Frontal cortex (tissue), 4 donors: ENCODE results near the gene LRRN4. TPM values are rescaled to one million over a fixed set of nuclear protein-coding genes. Genes with fewer than 3 reads are reported as not detected.
"Not testable (repeated sequence)": the region's sequence is repeated elsewhere in the genome, so short reads cannot be mapped to it uniquely, and the experiment has no call there.

Experiments used
- DNase-seq, 2 donors: peaks; one replicate each; pipeline ENCODE4 v3.0.0; 2012; ENCODE audit warnings: low spot score in 2 of 2
- FAIRE-seq: peaks from 2 replicates; lab custom pipeline; 2012; peaks lifted over from hg19 to GRCh38; lab: Jason Lieb, UNC
- total RNA-seq: library from RNA; depleted of rRNA; stranded (reverse); fragments of >200 nt; gene quantifications from one replicate; pipeline ENCODE4 v1.2.3, GENCODE V29; 2014
- donor health status: control.
- donor health status: control.
- donor health status: control.

Gene LRRN4
- total RNA-seq, 1 donor from 2014 or later = 0.41 TPM

DNA sequence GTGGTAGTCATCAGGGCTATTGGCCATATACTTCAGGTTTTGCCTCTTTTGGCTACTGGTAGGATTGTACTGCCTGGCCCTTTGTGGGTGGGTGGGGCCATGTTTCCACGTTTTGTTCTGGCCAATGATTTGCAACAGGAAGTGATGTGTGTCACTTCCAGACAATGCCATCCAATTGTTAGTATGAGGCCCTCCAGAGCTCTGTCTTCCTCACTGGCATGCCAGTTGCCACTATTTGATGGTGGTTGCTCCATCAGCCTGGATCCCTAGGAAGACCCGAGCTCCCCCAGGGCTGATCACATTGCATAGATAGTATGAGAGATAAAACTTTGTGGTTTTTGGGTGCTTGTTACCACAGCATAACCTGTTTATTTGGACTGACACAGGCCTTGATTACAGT lies 7.7 kb upstream of the LRRN4 start:
- FAIRE-seq (no peak), DNase-seq (no peak)

DNA sequence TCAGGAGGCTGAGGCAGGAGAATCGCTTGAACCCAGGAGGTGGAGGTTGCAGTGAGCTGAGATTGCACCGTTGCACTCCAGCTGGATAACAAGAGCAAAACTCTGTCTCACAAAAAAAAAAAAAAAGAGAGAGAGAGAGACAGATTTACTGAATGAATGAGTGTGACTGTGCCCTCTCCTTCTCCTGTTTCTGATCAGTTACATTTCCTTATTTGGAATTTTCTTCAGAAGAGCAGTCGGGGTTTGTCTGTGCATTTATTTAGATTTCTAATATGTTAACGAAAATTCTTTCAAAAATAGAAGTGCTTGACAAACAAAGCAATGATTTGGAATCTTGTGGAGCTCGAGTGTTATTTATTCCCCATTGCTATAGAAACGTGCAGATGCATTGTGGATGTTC lies 6.4 kb upstream of the LRRN4 start:
- FAIRE-seq (no peak), DNase-seq (no peak)

DNA sequence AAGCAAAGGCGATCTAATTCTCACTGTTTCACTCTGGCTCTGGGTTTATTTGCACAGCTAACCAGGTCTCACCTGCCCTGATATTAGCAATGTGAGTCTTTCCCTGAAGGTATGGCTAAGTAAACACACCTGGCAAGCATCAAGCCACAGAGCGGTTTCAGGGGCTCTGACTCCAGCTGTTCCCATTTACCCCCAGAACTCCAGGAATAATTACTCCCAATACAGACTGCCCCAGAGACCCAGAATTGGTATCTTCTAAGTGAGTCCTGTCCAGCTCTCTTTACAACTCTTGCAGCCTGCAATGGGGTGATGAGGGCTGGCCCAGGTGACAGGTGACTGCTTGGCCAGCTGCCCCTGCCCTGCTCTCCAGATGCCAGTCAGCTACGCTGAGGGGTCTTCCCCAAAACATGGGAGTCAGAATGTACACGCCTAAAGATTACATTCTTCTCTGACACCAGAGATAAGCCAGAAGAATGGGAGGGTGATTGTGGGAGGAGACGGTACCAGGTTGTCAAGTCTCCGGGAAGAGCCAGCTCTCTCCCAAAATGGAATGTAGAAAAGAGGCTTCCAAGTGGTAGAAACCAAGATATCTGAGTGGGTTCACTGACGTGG lies 4.9 kb upstream of the LRRN4 start:
- FAIRE-seq = no peak

DNA sequence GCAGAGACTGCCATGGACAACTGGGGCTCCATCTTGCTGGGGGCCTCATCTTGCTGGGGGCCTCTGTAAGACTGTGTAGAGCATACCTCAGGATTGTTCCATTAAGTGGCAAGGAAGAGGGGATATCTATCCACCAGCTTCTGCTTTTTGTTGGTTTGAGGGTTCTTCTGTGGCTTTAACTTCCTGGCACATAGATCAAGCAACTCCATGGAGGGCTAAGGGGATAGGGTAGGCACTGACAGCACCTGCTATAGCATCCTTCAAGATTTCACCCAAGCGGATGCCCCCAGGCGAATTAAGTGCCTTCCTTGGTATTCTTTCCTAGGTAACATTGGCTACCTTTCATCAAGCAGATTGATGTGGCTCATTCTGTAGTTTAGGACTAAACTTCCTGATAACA lies 3.8 kb upstream of the LRRN4 start:
- no peak for DNase-seq
- no peak for FAIRE-seq

More for the DNA sequence above, 4.9 kb upstream of the LRRN4 start:
- no peak for DNase-seq

DNA sequence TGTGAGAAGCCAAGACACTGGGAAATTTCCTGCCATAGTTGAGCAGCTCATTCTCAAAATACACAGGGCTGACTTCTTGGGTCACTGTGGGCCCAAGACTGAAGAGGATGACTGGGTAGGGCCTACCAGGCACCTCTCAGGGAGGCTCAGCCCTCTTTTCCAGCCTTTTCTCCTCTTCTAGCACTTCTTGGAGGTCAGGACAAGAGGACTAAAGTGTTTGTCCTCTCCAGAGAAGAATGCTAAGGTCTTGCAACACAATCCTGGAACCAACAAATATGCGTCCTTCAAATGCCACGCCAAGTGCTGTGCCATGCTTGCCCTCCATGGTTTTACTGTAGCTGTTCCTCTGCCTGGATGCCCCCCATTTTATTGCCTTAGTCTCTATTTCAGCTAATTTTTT lies 3.3 kb upstream of the LRRN4 start:
- FAIRE-seq (no peak), DNase-seq (no peak)

DNA sequence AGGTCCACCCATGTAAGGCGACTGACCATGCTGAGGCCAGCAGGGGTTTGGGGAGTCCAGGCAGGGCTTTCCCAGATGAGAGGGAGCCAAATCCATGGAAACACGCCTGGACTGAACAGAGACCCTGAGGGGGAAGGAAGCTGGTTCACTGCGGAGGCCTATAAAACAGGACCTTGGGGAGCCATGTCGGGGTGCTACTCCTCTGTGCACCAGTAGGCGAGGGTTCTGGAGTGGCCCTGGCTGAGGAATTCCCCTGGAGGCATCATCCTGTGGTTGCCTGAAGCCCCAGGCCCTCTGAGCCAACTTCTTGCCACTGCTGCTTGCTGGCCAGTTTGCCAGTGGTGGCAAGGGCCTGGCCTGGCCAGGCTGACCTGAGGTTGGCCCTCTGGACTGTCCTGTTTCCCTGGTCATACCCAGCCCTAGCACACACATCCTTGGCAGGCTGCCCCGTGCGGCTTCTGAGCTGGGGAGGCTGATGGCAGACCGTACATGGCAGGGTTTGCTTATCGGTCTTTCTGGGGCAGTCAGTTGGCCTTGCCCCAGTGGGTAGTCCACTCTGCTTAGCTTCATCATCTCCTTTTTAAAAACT lies 2.2 kb upstream of the LRRN4 start:
- no peak for FAIRE-seq
- DNase-seq = no peak

DNA sequence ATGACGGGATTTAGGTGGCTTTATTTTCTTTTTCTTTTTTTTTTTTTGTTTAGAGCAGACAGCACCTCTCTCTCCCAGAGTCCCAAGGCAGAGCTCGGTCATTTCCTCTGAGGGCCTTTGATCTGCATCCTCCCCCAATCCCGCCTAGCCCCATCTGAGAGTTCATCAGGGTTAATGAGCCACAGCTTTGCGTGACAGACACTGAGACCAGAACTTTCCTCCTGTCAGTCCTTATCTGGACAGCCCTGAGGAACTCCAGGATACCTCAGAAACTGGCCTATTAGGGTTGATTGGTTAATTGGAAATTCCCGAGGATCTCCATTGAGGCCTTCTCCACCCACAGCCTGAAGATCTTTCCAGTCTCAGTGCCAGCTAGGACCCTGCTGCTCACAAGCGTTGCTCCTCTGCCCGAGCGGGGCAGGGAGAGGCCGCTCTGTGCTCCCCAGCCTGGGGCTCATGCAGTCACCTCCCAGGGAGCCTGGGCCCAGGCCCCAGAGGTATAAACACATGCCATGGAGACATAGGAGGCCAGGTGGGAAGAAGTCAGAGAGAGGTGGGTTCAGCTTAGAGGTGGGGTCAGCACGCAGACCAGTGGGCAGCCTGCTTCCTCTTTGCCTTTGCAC lies 1.4 kb upstream of the LRRN4 start:
- DNase-seq (no peak), FAIRE-seq (no peak)

DNA sequence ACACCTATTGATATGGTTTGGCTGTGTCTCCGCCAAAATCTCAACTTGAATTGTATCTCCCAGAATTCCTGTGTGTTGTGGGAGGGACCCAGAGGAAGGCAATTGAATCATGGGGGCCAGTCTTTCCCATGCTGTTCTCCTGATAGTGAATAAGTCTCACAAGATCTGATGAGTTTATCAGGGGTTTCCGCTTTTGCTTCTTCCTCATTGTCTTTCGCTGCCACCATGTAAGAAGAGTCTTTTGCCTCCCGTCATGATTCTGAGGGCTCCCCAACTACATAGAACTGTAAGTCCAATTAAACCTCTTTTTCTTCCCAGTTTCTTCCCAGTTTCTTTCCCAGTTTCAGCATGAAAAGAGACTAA lies 810 bp upstream of the LRRN4 start:
- FAIRE-seq = not testable (repeated sequence)

DNA sequence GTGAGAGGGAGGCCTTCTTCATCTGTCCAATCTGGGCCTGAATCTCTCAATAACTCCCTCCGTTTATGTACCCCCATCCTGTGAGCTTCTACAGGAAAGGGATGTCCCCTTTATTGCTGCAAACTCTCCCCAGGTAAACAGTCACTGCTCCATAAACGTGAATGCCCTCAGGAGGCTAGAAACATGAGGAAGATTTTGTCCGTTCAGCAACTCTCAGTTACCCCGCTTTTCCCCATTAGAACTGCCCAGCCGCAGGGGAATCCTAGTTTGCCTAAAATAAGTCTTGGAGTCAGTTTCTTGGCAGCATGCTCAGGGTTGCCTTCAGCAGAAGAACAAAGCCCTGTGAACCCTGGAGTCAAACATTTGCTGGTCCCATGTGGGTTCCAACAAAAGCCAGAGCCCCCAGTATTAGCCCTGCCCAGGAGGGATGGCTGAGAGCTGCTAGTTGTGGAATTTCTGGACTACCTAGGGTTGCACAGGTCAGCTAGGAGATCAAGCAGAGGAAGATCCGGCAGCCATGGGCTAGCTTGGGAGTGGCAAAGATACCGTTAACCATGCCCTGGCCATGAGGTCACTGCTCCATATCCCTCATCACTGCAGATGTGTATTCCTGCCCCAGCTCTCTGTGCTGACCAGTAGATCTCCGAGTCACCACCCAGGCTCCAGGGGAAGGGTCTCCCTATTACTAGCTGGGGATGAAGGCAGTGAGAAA lies 640 bp downstream of the LRRN4 start:
- no peak for FAIRE-seq
- no peak for DNase-seq

More for the DNA sequence above, 810 bp upstream of the LRRN4 start:
- not testable (repeated sequence) for DNase-seq

DNA sequence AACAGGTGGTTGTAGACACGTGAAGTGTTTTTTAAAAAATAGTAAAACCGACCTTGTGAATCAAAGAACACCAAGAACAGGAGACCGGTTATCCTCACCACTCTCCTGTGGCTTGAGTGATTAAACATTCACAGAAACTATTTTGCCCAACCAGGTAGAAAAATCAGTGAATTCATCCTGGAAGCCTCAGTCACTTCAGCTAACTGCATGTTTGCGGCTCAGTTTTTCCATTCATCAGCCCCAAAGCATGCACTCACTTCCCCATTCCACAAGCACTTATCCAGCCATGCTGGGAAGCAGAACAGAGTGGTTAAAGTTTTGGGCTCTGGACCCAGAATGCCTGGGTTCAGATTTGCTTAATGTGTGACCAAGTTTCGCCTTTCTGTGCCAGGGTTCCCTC lies 2.4 kb downstream of the LRRN4 start:
- FAIRE-seq (no peak), DNase-seq (no peak)

DNA sequence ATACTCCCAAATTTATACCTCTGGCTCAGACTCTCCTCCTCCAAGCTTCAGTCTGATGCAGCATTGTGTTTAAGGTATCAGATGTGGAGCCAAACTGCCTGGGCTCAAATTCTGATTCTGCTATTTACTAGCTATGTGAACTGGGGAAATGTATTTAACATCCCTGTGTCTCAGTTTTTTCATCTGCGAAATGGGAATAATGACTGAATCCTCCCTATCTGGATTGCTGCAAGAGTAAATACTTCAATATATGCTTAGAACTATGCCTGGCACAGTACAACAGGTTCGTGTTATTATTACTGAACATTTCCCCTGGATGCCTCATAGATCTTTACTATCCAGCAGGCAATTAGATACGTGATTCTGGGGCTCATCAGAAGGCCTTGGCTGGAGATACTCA lies 5.5 kb downstream of the LRRN4 start:
- FAIRE-seq (no peak), DNase-seq (no peak)

DNA sequence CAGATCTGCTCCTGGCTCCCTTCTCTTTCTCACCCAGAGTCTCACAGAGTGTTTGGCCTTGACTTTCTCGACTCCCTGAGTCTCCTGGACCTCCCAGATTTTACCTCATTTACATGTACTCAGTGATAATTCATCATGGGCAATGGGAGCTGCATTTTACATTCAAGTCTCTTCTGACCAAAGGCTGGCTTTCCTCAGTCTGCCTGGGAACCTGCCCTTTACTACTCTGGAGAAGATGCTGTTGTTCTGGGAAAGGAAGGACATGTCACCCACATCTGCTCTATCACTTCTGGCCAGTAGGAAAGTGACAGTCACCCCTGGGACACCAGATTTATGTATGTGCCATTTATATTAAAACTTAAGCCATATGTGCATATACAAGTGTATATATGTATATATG lies 7.4 kb downstream of the LRRN4 start:
- DNase-seq (no peak), FAIRE-seq (no peak)

DNA sequence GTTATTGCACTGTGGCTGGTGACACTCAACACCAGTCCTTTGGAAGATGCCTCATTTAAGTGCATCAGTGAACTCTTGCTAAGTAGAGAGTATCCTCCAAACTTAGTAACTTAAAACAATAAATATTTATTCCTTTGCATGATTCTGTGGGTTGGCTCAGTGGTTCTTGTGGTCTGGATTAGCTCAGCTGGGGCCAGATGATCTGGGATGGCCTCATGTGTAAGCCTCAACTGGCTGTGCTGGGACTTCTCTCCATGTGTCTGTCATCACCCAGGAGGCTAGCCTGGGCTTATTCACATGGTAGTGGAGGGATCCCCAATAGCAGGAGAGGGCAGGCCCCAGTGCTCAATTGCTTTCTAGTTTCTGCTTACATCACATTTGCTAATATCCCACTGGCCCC lies 8.3 kb downstream of the LRRN4 start:
- no peak for FAIRE-seq

DNA sequence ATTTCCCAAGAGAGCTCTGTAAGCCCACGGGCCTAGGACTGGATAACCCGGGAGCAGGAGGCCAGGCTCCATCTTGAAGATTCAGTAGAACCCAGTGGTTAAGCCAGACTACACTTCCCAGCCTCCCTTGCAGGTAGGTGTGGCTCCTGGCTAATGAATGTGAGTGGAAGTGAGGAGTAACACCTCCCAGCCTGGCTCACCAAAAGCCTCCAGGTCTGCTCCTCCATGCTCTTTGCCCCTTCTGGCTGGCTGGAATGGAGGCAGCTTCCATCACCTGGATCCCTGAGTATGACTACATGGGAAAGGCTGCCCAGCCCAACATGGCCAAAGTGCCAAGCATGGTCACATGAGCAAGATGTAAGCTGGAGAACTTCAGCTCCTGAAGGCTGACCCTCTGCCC lies 9.7 kb downstream of the LRRN4 start:
- DNase-seq (no peak), FAIRE-seq (no peak)

More for the DNA sequence above, 8.3 kb downstream of the LRRN4 start:
- no peak for DNase-seq

DNA sequence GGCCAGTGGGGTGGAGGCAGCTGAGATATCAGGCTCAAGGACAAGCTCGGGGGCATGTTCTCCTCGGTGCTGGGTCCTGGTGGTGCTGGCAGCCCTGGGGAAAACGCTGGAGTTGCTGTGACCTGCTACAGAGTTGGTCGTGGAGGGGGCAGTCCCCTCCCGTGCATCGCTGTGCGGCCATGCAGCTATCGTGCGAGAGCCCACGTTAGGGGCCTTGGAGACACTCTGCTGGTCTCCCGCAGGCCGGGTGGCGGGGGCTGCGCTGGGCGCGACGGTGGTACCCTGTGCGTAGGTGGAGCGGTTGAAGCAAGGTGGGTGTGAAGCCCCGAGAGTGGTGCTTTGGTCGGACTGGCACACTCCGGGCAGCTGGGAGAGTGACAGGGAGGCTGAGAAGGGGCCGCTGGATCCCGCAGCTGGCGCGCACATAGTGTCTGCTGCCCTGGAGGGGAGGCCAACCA lies 12.0 kb downstream of the LRRN4 start:
- FAIRE-seq (no peak), DNase-seq (no peak)

DNA sequence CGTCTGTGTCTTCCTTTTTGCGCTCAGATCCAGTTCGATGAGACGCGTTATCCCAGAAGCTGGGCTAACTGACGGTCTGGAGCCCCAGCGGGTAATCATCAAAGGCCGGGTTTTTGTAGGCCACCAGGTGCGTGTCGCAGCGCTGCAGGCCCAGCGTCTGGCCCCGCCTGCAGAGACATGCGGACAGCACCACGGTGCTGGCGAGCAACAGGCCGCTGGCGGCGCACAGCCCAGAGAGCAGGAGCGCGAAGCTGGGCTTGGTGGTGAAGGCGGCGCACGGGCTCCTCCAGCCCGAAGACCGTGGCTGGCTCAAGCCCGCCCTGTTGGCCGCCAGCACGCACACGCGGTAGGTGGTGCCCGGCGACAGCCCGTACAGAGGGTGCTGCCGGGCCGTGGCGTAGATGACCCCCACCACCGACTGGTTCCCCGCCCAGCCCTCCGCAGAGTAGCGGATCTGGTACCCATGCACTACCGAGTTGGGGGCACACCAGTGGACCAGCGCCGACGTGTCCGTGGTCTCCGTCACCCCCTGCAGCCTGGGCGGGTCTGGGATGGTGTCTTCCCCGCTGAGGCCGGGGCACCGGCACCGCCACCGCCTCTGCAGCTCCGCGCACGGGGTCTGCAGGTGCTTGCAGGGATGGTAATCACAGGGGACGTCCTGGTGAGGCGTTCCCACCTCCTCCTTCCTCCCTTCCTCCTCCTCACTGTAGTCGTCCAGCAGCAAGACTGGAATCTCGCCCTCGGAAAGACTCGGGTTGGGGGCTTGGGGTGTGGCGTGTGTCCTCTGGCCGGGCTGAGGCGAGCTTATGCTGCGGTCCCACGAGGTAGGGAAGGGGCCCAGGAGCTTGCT lies 12.7 kb downstream of the LRRN4 start:
- DNase-seq (no peak), FAIRE-seq (no peak)

DNA sequence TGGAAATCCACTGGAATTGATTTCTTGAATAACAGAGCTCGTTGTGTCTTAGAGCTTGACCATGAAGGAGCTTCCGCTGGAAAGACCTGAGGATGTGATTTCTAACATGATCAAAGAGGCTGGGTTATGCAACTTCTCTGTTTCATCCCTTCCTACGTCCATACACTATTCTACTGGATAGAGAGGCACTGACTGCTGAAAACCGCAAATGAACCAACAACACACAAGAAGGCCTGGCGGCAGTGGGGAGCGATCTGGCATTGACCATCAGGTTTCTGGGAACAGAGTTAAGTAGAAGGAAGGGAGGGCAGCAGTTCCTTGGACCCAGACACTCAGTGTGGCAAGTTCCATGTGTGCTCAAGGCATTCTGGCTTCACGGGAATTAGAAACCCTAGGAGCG lies 13.3 kb downstream of the LRRN4 start:
- FAIRE-seq (no peak), DNase-seq (no peak)

DNA sequence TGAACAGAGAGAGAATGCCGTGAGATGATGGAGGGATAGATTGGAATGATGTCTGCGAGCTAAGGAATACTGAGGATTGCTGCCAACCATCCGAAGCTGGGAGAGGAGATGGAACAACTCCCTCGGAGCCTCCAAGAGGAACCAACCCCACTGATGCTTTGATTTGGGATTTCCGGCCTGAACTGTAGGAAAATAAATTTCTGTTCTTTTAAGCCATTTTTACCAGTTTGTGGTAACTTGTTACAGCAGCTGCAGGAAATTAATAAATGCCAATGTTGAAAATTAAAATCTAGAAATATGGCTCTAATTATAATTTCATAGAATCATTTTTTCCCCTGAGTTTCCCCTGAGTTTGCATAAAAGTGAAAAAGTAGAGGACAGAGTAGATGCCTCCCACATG lies 14.1 kb downstream of the LRRN4 start:
- no peak for FAIRE-seq
- no peak for DNase-seq

DNA sequence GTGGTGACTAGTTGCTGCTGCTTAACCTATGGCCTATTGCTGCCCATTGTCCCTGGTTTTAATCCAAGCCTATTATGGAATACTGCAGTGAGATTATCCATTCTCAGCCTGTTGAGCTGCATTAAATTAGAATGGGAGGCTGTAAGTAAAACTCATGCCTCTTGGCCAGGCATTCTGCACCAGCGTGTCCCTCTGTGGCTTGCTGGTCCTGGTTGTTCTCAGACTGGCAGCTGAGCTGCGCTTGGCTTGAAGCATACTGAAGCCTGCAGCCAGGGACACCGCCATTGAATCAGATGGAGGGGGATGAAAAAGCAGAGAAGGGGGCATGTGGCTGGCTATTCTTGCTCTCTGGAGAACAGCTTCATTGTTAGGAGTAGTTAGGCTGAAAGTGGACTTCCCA lies 15.6 kb downstream of the LRRN4 start:
- no peak for FAIRE-seq
- no peak for DNase-seq

DNA sequence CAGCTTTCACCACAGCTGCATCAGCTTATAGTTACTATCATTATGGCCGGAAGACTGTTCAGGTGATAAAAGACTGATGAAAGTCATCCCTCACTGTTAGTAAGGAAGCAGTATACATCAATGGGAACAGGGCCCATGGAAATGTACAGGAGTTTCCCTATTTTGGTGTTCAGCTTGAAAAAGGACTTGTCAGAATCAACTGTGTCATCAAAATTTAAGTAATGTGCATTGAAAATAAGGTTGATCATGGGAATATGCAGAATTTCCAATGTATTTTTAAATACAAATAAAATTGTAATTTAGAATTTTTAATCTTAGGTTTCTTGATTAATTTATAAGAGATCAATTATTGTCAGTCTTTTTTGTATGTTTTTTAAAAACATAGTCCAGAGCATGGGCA lies 16.8 kb downstream of the LRRN4 start:
- FAIRE-seq (no peak), DNase-seq (no peak)
